GF-D8 (cell line): Measurements from ENCODE around the gene ANKRD62.

ENCODE experiments used
- DNase-seq: peaks from one replicate; lab custom pipeline; 2025; lab: John Stamatoyannopoulos, UW

The ANKRD62 gene

GRCh38 chr18:12093520-12094257 lies at the start of gene ANKRD62:
Gene ANKRD62 (plus strand): TSS chr18:12093843. CDS start chr18:12094018, 175 bp downstream.
- no peak for DNase-seq

- no peak for DNase-seq
Observed at GRCh38 chr18:12044591-12044990, 49.1 kb upstream of the ANKRD62 start.

GRCh38 chr18:12046046-12046750 lies 47.4 kb upstream of the ANKRD62 start:
- DNase-seq, result no peak

- DNase-seq, result no peak
Observed at GRCh38 chr18:12046751-12047335, 46.8 kb upstream of the ANKRD62 start.

GRCh38 chr18:12048010-12048826 lies 45.4 kb upstream of the ANKRD62 start:
- DNase-seq, result no peak

- DNase-seq, result no peak
Observed at GRCh38 chr18:12048827-12049175, 44.8 kb upstream of the ANKRD62 start.

GRCh38 chr18:12049978-12050811 lies 43.4 kb upstream of the ANKRD62 start:
- DNase-seq, result no peak

GRCh38 chr18:12052866-12053265 lies 40.8 kb upstream of the ANKRD62 start:
- no peak for DNase-seq

- peak; percentile 31 for DNase-seq
Observed at GRCh38 chr18:12053289-12053688, 40.4 kb upstream of the ANKRD62 start.

- DNase-seq, result no peak
Observed at GRCh38 chr18:12056034-12056883, 37.4 kb upstream of the ANKRD62 start.

- no peak for DNase-seq
Observed at GRCh38 chr18:12056884-12057402, 36.7 kb upstream of the ANKRD62 start.

GRCh38 chr18:12057419-12058039 lies 36.1 kb upstream of the ANKRD62 start:
- no peak for DNase-seq

GRCh38 chr18:12059334-12060181 lies 34.1 kb upstream of the ANKRD62 start:
- DNase-seq, result no peak

- no peak for DNase-seq
Observed at GRCh38 chr18:12060182-12060870, 33.3 kb upstream of the ANKRD62 start.

GRCh38 chr18:12061685-12062084 lies 32.0 kb upstream of the ANKRD62 start:
- no peak for DNase-seq

GRCh38 chr18:12062974-12063373 lies 30.7 kb upstream of the ANKRD62 start:
- DNase-seq, result no peak

GRCh38 chr18:12064086-12064763 lies 29.4 kb upstream of the ANKRD62 start:
- no peak for DNase-seq

- DNase-seq, result no peak
Observed at GRCh38 chr18:12065397-12065796, 28.2 kb upstream of the ANKRD62 start.
